ENCODE measurements around the gene KPNA2.
"Not testable (repeated sequence)": the region's sequence is repeated elsewhere in the genome, so short reads cannot be mapped to it uniquely, and the experiment has no call there.

Gene KPNA2

DNA sequence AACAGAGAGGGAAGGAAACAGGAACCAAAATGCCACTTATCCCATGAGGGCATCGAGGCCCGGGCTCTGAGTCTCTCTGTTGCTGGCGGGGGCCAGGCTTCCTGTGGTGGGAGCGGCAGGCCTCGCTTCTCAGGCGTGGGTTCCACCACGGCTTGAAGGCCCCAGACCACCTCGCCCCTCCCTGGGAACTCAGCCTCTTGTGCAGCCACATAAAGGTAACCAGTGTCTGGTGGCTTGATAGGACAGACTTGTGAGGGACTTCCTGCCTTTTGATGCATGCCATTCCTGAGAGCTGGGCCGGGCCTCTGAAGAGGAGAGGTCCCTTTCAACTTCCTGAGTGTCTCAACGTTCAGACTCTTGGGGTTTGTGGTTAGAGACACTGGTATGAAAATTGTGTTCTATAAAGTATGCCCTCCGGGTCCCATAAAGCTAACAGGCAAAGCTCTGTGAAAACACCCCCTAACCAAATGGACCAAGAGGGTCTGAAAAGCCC, 51.6 kb downstream of the KPNA2 start:
- H2BK15ac ChIP-seq (ENCODE audit: low read length); H3K27ac ChIP-seq (replicated peaks; ENCODE audit: low read length); H3K79me1 ChIP-seq (ENCODE audit: low read depth, low read length); H2BK120ac ChIP-seq (ENCODE audit: low read depth, low read length); H2BK12ac ChIP-seq (ENCODE audit: low read length); DNase-seq (ENCODE audit: low spot score); H3K4me2 ChIP-seq (ENCODE audit: insufficient read depth, low read length, poor library complexity, severe bottlenecking); H2AK5ac ChIP-seq (ENCODE audit: low read depth, low read length); H3K18ac ChIP-seq (ENCODE audit: low read length); H2BK5ac ChIP-seq (ENCODE audit: low read length); H3K36me3 ChIP-seq (replicated peaks in 1 of 2; ENCODE audit: control insufficient read depth in 2 of 2, insufficient read depth in 2 of 2, low read length in 2 of 2); H3K23ac ChIP-seq (ENCODE audit: low read depth, low read length, poor library complexity); H3K9me3 ChIP-seq (replicated peaks in 1 of 2; ENCODE audit: control insufficient read depth in 2 of 2, insufficient read depth in 1 of 2, low read depth in 1 of 2, low read length in 2 of 2); H3K4ac ChIP-seq (ENCODE audit: low read length); H3K9ac ChIP-seq (ENCODE audit: low read depth, low read length, poor library complexity); H4K91ac ChIP-seq (ENCODE audit: low read depth, low read length, poor library complexity); H3K4me1 ChIP-seq (ENCODE audit: control insufficient read depth in 2 of 2, insufficient read depth in 1 of 2, low read depth in 1 of 2, low read length in 2 of 2); H3K14ac ChIP-seq (ENCODE audit: low read length); H3K27me3 ChIP-seq (ENCODE audit: control insufficient read depth in 3 of 3, insufficient read depth in 3 of 3, low read depth in 1 of 3, low read length in 3 of 3); H4K8ac ChIP-seq (ENCODE audit: low read depth, low read length); H3K4me3 ChIP-seq (ENCODE audit: low read length in 2 of 2): not testable (repeated sequence)
- WGBS, 2 donors (ENCODE audit: extremely low coverage in 2 of 2, insufficient read length in 2 of 2, insufficient replicate concordance in 1 of 2): no CpG with 5 or more reads among the region's 11 CpGs
- peak overlapping the region; percentile 75 for H2AFZ ChIP-seq (ENCODE audit: low read length)

- Histone ChIP-seq H3K14ac (ENCODE audit: low read length) (no peak overlapping the region), H4K91ac (ENCODE audit: low read depth, low read length, poor library complexity) (no peak overlapping the region), H2AK5ac (ENCODE audit: low read depth, low read length) (no peak overlapping the region), H3K27me3 (ENCODE audit: control insufficient read depth in 3 of 3, insufficient read depth in 3 of 3, low read depth in 1 of 3, low read length in 3 of 3) (no peaks in the 10 kb centered on the region), H3K4me2 (ENCODE audit: insufficient read depth, low read length, poor library complexity, severe bottlenecking) (no peak overlapping the region), H3K4me1 (ENCODE audit: control insufficient read depth in 2 of 2, insufficient read depth in 1 of 2, low read depth in 1 of 2, low read length in 2 of 2) (peaks cover 2 to 5% of the 10 kb centered on the region in 2 donors), H3K4ac (ENCODE audit: low read length) (no peak overlapping the region), H3K4me3 (ENCODE audit: low read length in 2 of 2) (no peak overlapping the region), H3K9ac (ENCODE audit: low read depth, low read length, poor library complexity) (no peak overlapping the region), H2BK5ac (ENCODE audit: low read length) (no peak overlapping the region), H4K8ac (ENCODE audit: low read depth, low read length) (no peak overlapping the region), H2BK15ac (ENCODE audit: low read length) (no peak overlapping the region), H3K36me3 (replicated peaks in 1 of 2; ENCODE audit: control insufficient read depth in 2 of 2, insufficient read depth in 2 of 2, low read length in 2 of 2) (no peaks in the 10 kb centered on the region), H3K27ac (replicated peaks; ENCODE audit: low read length) (no peak overlapping the region), H2AFZ (ENCODE audit: low read length) (no peak overlapping the region), H2BK120ac (ENCODE audit: low read depth, low read length) (no peak overlapping the region), H2BK12ac (ENCODE audit: low read length) (no peak overlapping the region), H3K23ac (ENCODE audit: low read depth, low read length, poor library complexity) (no peak overlapping the region), H3K79me1 (ENCODE audit: low read depth, low read length) (no peaks in the 10 kb centered on the region), H3K9me3 (replicated peaks in 1 of 2; ENCODE audit: control insufficient read depth in 2 of 2, insufficient read depth in 1 of 2, low read depth in 1 of 2, low read length in 2 of 2) (no peaks in the 10 kb centered on the region), H3K18ac (ENCODE audit: low read length) (no peak overlapping the region)
- no CpG with 5 or more reads among the region's 4 CpGs for WGBS, 2 donors (ENCODE audit: extremely low coverage in 2 of 2, insufficient read length in 2 of 2, insufficient replicate concordance in 1 of 2)
- no peak for DNase-seq (ENCODE audit: low spot score)
Observed at GRCh38 chr17:68087851-68088250, 52.3 kb downstream of the KPNA2 start.

- no peak overlapping the region for H3K27ac ChIP-seq (replicated peaks; ENCODE audit: low read length)
- no peak for DNase-seq (ENCODE audit: low spot score)
- WGBS, 2 donors (ENCODE audit: extremely low coverage in 2 of 2, insufficient read length in 2 of 2, insufficient replicate concordance in 1 of 2): no CpG with 5 or more reads among the region's 3 CpGs
- H3K27me3 ChIP-seq (ENCODE audit: control insufficient read depth in 3 of 3, insufficient read depth in 3 of 3, low read depth in 1 of 3, low read length in 3 of 3): peaks cover 0 to 3% (median 0%) of the 10 kb centered on the region in 3 experiments
- no peak overlapping the region for H4K8ac ChIP-seq (ENCODE audit: low read depth, low read length)
- H2BK15ac ChIP-seq (ENCODE audit: low read length): no peak overlapping the region
- no peak overlapping the region for H3K4me3 ChIP-seq (ENCODE audit: low read length in 2 of 2)
- H3K9me3 ChIP-seq (replicated peaks in 1 of 2; ENCODE audit: control insufficient read depth in 2 of 2, insufficient read depth in 1 of 2, low read depth in 1 of 2, low read length in 2 of 2): no peaks in the 10 kb centered on the region
- H3K79me1 ChIP-seq (ENCODE audit: low read depth, low read length): no peaks in the 10 kb centered on the region
- H3K14ac ChIP-seq (ENCODE audit: low read length): no peak overlapping the region
- H2AK5ac ChIP-seq (ENCODE audit: low read depth, low read length): no peak overlapping the region
- H2BK5ac ChIP-seq (ENCODE audit: low read length): no peak overlapping the region
- H3K36me3 ChIP-seq (replicated peaks in 1 of 2; ENCODE audit: control insufficient read depth in 2 of 2, insufficient read depth in 2 of 2, low read length in 2 of 2): no peaks in the 10 kb centered on the region
- H3K4ac ChIP-seq (ENCODE audit: low read length): no peak overlapping the region
- H3K4me2 ChIP-seq (ENCODE audit: insufficient read depth, low read length, poor library complexity, severe bottlenecking): no peak overlapping the region
- H3K23ac ChIP-seq (ENCODE audit: low read depth, low read length, poor library complexity): no peak overlapping the region
- no peak overlapping the region for H2BK12ac ChIP-seq (ENCODE audit: low read length)
- H3K9ac ChIP-seq (ENCODE audit: low read depth, low read length, poor library complexity): no peak overlapping the region
- peaks cover 2 to 5% of the 10 kb centered on the region in 2 donors for H3K4me1 ChIP-seq (ENCODE audit: control insufficient read depth in 2 of 2, insufficient read depth in 1 of 2, low read depth in 1 of 2, low read length in 2 of 2)
- no peak overlapping the region for H4K91ac ChIP-seq (ENCODE audit: low read depth, low read length, poor library complexity)
- no peak overlapping the region for H2BK120ac ChIP-seq (ENCODE audit: low read depth, low read length)
- no peak overlapping the region for H3K18ac ChIP-seq (ENCODE audit: low read length)
- H2AFZ ChIP-seq (ENCODE audit: low read length): no peak overlapping the region
Observed at GRCh38 chr17:68089881-68090280, 54.3 kb downstream of the KPNA2 start.

DNA sequence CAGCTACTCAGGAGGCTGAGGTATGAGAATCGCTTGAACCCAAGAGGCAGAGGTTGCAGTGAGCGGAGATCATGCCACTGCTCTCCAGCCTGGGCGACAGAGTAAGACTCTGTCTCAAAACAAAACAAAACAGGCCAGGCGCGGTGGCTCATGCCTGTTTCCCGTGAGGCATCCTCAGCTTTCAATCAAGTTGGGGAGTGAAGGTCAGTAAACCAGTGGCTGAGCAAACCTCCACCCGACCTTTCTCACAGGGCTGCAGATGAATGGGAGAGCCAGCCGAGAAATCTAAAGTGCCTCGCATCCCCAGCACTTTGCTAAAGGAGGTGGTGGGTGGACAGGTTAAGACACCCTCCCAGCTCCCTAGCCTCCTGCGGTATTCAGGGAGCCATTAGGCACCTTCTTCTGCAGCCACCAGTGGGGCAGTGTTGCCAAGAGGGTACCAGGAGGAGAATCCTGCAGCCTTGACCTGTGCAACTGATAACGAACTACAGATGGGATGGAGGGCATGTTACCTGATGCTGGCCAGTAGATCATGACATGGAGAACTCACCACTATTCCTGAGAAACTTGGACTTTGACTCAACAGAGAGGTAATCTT, 59.0 kb downstream of the KPNA2 start:
- H3K9me3 ChIP-seq (replicated peaks in 1 of 2; ENCODE audit: control insufficient read depth in 2 of 2, insufficient read depth in 1 of 2, low read depth in 1 of 2, low read length in 2 of 2): no peaks in the 10 kb centered on the region
- no peak overlapping the region for H2BK12ac ChIP-seq (ENCODE audit: low read length)
- no peak overlapping the region for H3K23ac ChIP-seq (ENCODE audit: low read depth, low read length, poor library complexity)
- no peak overlapping the region for H3K4ac ChIP-seq (ENCODE audit: low read length)
- H3K36me3 ChIP-seq (replicated peaks in 1 of 2; ENCODE audit: control insufficient read depth in 2 of 2, insufficient read depth in 2 of 2, low read length in 2 of 2): no peaks in the 10 kb centered on the region
- H3K4me3 ChIP-seq (ENCODE audit: low read length in 2 of 2): no peak overlapping the region
- no peak overlapping the region for H2BK15ac ChIP-seq (ENCODE audit: low read length)
- no peak overlapping the region for H2BK120ac ChIP-seq (ENCODE audit: low read depth, low read length)
- no peak overlapping the region for H2BK5ac ChIP-seq (ENCODE audit: low read length)
- no peaks in the 10 kb centered on the region for H3K79me1 ChIP-seq (ENCODE audit: low read depth, low read length)
- no peak for DNase-seq (ENCODE audit: low spot score)
- no peak overlapping the region for H2AFZ ChIP-seq (ENCODE audit: low read length)
- H2AK5ac ChIP-seq (ENCODE audit: low read depth, low read length): no peak overlapping the region
- H3K14ac ChIP-seq (ENCODE audit: low read length): peak overlapping the region; percentile 38
- no peak overlapping the region for H3K18ac ChIP-seq (ENCODE audit: low read length)
- H3K9ac ChIP-seq (ENCODE audit: low read depth, low read length, poor library complexity): no peak overlapping the region
- WGBS, 2 donors (ENCODE audit: extremely low coverage in 2 of 2, insufficient read length in 2 of 2, insufficient replicate concordance in 1 of 2): no CpG with 5 or more reads among the region's 11 CpGs
- peaks cover 0 to 4% (median 0%) of the 10 kb centered on the region in 3 experiments for H3K27me3 ChIP-seq (ENCODE audit: control insufficient read depth in 3 of 3, insufficient read depth in 3 of 3, low read depth in 1 of 3, low read length in 3 of 3)
- H4K8ac ChIP-seq (ENCODE audit: low read depth, low read length): no peak overlapping the region
- no peaks in the 10 kb centered on the region for H3K4me1 ChIP-seq (ENCODE audit: control insufficient read depth in 2 of 2, insufficient read depth in 1 of 2, low read depth in 1 of 2, low read length in 2 of 2)
- H3K4me2 ChIP-seq (ENCODE audit: insufficient read depth, low read length, poor library complexity, severe bottlenecking): no peak overlapping the region
- no peak overlapping the region for H3K27ac ChIP-seq (replicated peaks; ENCODE audit: low read length)
- H4K91ac ChIP-seq (ENCODE audit: low read depth, low read length, poor library complexity): no peak overlapping the region

Measured in neuronal stem cell (in vitro differentiated cells).